ENCODE measurements around the gene MSRB3.

- TF ChIP-seq CTCF (IDR thresholded peaks at IDR 0.05), result no peak
- no peak for TF ChIP-seq POLR2A (IDR thresholded peaks at IDR 0.05)
Observed at GRCh38 chr12:65306366-65307168, 28.1 kb downstream of the MSRB3 start.
